HCT116 (cell line): ENCODE results near the gene ZNF214. TPM values are rescaled to one million over a fixed set of nuclear protein-coding genes. Genes with fewer than 3 reads are reported as not detected.

ENCODE experiments used
- ATAC-seq: fragments of 200-7000 bp; cut with Tn5 transposase; 2 replicates; pipeline ENCODE4 v1.9.1; 2020; ENCODE audit warnings: mild to moderate bottlenecking, moderate library complexity
- BruUV-seq: library from RNA; stranded (reverse); fragments of 400-500 nt; replicated peaks from 2 replicates; lab custom pipeline; 2021; lab: Mats Ljungman, UMichigan
- CTCF ChIA-PET: fragments of 300-600 bp; sonication (Branson Sonifier 250); formaldehyde crosslinking; loops from one replicate; lab custom pipeline; 2021; ENCODE audit warnings: antibody characterized with exemption; lab: Charles Lee
- POLR2A ChIA-PET: fragments of 300-600, 350-600 bp; sonication (Branson Sonifier 250); formaldehyde crosslinking; loops from one replicate; lab custom pipeline; 2021; ENCODE audit warnings: antibody characterized with exemption; lab: Charles Lee
- RAD21 ChIA-PET, 2 experiments: fragments of 300-600 bp; sonication (Branson Sonifier 250); formaldehyde crosslinking; loops; one replicate each; lab custom pipeline; 2023; ENCODE audit warnings: low total read pairs in 2 of 2; ENCODE audit not compliant: uncharacterized antibody in 2 of 2, unreplicated experiment in 2 of 2, low non-redundant PET in 1 of 2; lab: Charles Lee
- DNase-seq: peaks from one replicate; pipeline ENCODE4 v3.0.0-alpha.2; 2010; ENCODE audit warnings: low read depth, low spot score
- H2AFZ ChIP-seq: fragments of 200-600 bp; shearing (Covaris generic), sonication (generic); 2 replicates; pipeline ENCODE4 v1.6.1; 2017; ENCODE audit warnings: low read depth, mixed run types, mixed read lengths, antibody characterized with exemption, low read length; ENCODE audit not compliant: poor library complexity, severe bottlenecking
- H3K27ac ChIP-seq: 2 replicates; pipeline ENCODE4 v1.5.1; 2012; ENCODE audit warnings: low read depth, low read length
- H3K27me3 ChIP-seq: fragments of 200-600 bp; sonication (generic); 2 replicates; pipeline ENCODE4 v1.6.1; 2016; ENCODE audit warnings: mixed run types, low read length, mixed read lengths; ENCODE audit not compliant: insufficient read depth
- H3K36me3 ChIP-seq, 2 experiments: fragments of 200-500 bp in 1 of 2; fragments of 200-600 bp in 1 of 2; sonication (Bioruptor generic) in 1 of 2; sonication (generic) in 1 of 2; 2 replicates each; pipeline versions ENCODE4 v1.5.1 to v1.6.1; 2014 to 2016; ENCODE audit warnings: low read length in 2 of 2, inconsistent platforms in 1 of 2, mixed read lengths in 1 of 2, mixed run types in 1 of 2; ENCODE audit not compliant: insufficient read depth in 2 of 2, control insufficient read depth in 1 of 2
- H3K4me1 ChIP-seq, 2 experiments: fragments of 200-600 bp in 1 of 2; sonication (generic) in 1 of 2; 2 replicates each; pipeline versions ENCODE4 v1.5.1 to v1.6.1; 2012 to 2017; ENCODE audit warnings: low read length in 2 of 2, inconsistent platforms in 1 of 2, mild to moderate bottlenecking in 1 of 2, mixed read lengths in 1 of 2, mixed run types in 1 of 2, moderate library complexity in 1 of 2; ENCODE audit not compliant: insufficient read depth in 2 of 2, control insufficient read depth in 1 of 2
- H3K4me2 ChIP-seq: fragments of 200-600 bp; sonication (generic); 2 replicates; pipeline ENCODE4 v1.6.1; 2017; ENCODE audit warnings: mixed run types, low read length, mixed read lengths
- H3K4me3 ChIP-seq, 2 experiments: fragments of 200-600 bp in 1 of 2; sonication (generic) in 1 of 2; replicated peaks in 1 of 2; 2 replicates each; pipeline ENCODE4 v1.5.1; 2011 to 2016; ENCODE audit warnings: low read length in 2 of 2, control low read depth in 1 of 2, low read depth in 1 of 2, mild to moderate bottlenecking in 1 of 2, mixed read lengths in 1 of 2, mixed run types in 1 of 2
- H3K79me2 ChIP-seq: fragments of 200-600 bp; sonication (generic); 2 replicates; pipeline ENCODE4 v1.6.1; 2017; ENCODE audit warnings: mild to moderate bottlenecking, mixed run types, low read length, moderate library complexity, mixed read lengths; ENCODE audit not compliant: insufficient read depth
- H3K9ac ChIP-seq: fragments of 200-600 bp; sonication (generic); 2 replicates; pipeline ENCODE4 v1.6.1; 2016; ENCODE audit warnings: low read length, mixed read lengths
- H3K9me2 ChIP-seq: fragments of 200-600 bp; sonication (generic), shearing (Covaris generic); 2 replicates; pipeline ENCODE4 v1.6.1; 2017; ENCODE audit warnings: mixed run types, mild to moderate bottlenecking, moderate library complexity; ENCODE audit not compliant: insufficient read depth
- H3K9me3 ChIP-seq, 2 experiments: fragments of 200-500 bp in 1 of 2; fragments of 200-600 bp in 1 of 2; sonication (Bioruptor generic) in 1 of 2; sonication (generic) in 1 of 2; 2 replicates each; pipeline ENCODE4 v1.6.1; 2014 to 2017; ENCODE audit warnings: low read length in 2 of 2, mixed read lengths in 2 of 2, inconsistent platforms in 1 of 2, low read depth in 1 of 2, mild to moderate bottlenecking in 1 of 2, mixed run types in 1 of 2, moderate library complexity in 1 of 2; ENCODE audit not compliant: control insufficient read depth in 1 of 2, insufficient read depth in 1 of 2
- H4K20me1 ChIP-seq: fragments of 200-600 bp; sonication (generic), shearing (Covaris generic); 2 replicates; pipeline ENCODE4 v1.6.1; 2017; ENCODE audit warnings: mixed run types, mild to moderate bottlenecking, moderate library complexity; ENCODE audit not compliant: insufficient read depth
- CTCF ChIP-seq, 3 experiments: fragments of 200-600 bp in 1 of 3; sonication (generic) in 1 of 3; IDR thresholded peaks in 2 of 3; conservative IDR thresholded peaks in 1 of 3; 2 replicates each; pipeline ENCODE4 v1.5.1; 2012 to 2017; ENCODE audit warnings: low read depth in 2 of 3, low read length in 2 of 3, antibody characterized with exemption in 1 of 3, borderline replicate concordance in 1 of 3, control low read depth in 1 of 3, mild to moderate bottlenecking in 1 of 3, mixed read lengths in 1 of 3, mixed run types in 1 of 3, moderate library complexity in 1 of 3; ENCODE audit not compliant: insufficient read depth in 1 of 3
- EGR1 ChIP-seq: IDR thresholded peaks from 2 replicates; pipeline ENCODE4 v1.6.1; 2012; ENCODE audit warnings: low read depth
- ELF1 ChIP-seq: IDR thresholded peaks from 2 replicates; pipeline ENCODE4 v1.6.1; 2012; ENCODE audit warnings: low read depth, borderline replicate concordance
- EZH2phosphoT487 ChIP-seq: fragments of 200-600 bp; IDR thresholded peaks from 2 replicates; pipeline ENCODE4 v1.6.1; 2018; ENCODE audit warnings: antibody characterized with exemption, borderline replicate concordance
- FOSL1 ChIP-seq: IDR thresholded peaks from 2 replicates; pipeline ENCODE4 v1.6.1; 2012; ENCODE audit warnings: low read depth
- JUND ChIP-seq: IDR thresholded peaks from 2 replicates; pipeline ENCODE4 v1.6.1; 2012
- POLR2AphosphoS5 ChIP-seq: IDR thresholded peaks from 2 replicates; pipeline ENCODE4 v1.6.1; 2011; ENCODE audit warnings: mild to moderate bottlenecking, low read depth, low read length, moderate library complexity
- RAD21 ChIP-seq: IDR thresholded peaks from 2 replicates; pipeline ENCODE4 v1.6.1; 2012; ENCODE audit warnings: low read depth, mild to moderate bottlenecking
- SIN3A ChIP-seq: IDR thresholded peaks from 2 replicates; pipeline ENCODE4 v1.6.1; 2012; ENCODE audit warnings: low read depth
- SRF ChIP-seq: IDR thresholded peaks from 2 replicates; pipeline ENCODE4 v1.6.1; 2012; ENCODE audit warnings: low read depth
- TCF7L2 ChIP-seq: IDR thresholded peaks from 2 replicates; pipeline ENCODE4 v1.7.0; 2011; ENCODE audit warnings: borderline replicate concordance, inconsistent platforms; ENCODE audit not compliant: insufficient read depth, insufficient read length; ENCODE audit errors: extremely low read depth
- YY1 ChIP-seq: IDR thresholded peaks from 2 replicates; pipeline ENCODE4 v1.6.1; 2011; ENCODE audit warnings: low read length, low read depth, moderate library complexity, mild to moderate bottlenecking; ENCODE audit not compliant: insufficient replicate concordance; ENCODE audit errors: extremely low read depth
- ZBTB33 ChIP-seq: IDR thresholded peaks from 2 replicates; pipeline ENCODE4 v1.6.1; 2011; ENCODE audit warnings: mild to moderate bottlenecking, low read length, moderate library complexity; ENCODE audit not compliant: insufficient replicate concordance; ENCODE audit errors: extremely low read depth
- ZNF274 ChIP-seq: fragments of 200-500 bp; sonication (Bioruptor generic); IDR thresholded peaks from 2 replicates; pipeline ENCODE4 v1.6.1; 2014; ENCODE audit warnings: mild to moderate bottlenecking, low read depth, low read length, inconsistent platforms
- intact Hi-C: fragments of 100-400 bp; cut with micrococcal nuclease; formaldehyde crosslinking; loops from 2 replicates; pipeline ENCODE4 v1.10.0; 2022
- total RNA-seq: library from RNA; stranded (reverse); gene quantifications from one replicate; pipeline ENCODE4 v1.2.1, GENCODE V29; 2021; ENCODE audit not compliant: unreplicated experiment

The ZNF214 gene
- total RNA-seq, 1 experiment from 2014 or later, result 2.1 TPM

- ChIA-PET POLR2A (no interaction called here), CTCF (no interaction called here), RAD21 (no interaction called here)
- H2AFZ ChIP-seq, result no peak overlapping the region
- intact Hi-C loops, result no loop called here
- no peaks in the 10 kb centered on the region for H3K79me2 ChIP-seq
- DNase-seq, result no peak
- H3K27me3 ChIP-seq, result no peaks in the 10 kb centered on the region
- no peak overlapping the region for H3K4me3 ChIP-seq
- TF ChIP-seq RAD21 (no peak), SRF (no peak), ELF1 (no peak), EZH2phosphoT487 (no peak), POLR2AphosphoS5 (no peak), EGR1 (no peak)
- no peak overlapping the region for H3K27ac ChIP-seq
- H3K4me1 ChIP-seq, result no peaks in the 10 kb centered on the region
- no peaks in the 10 kb centered on the region for H3K36me3 ChIP-seq
- H3K9me3 ChIP-seq, result no peaks in the 10 kb centered on the region
- no peak overlapping the region for H3K9ac ChIP-seq
- no peaks in the 10 kb centered on the region for H4K20me1 ChIP-seq
- no peak for ATAC-seq
- no TSS peak for BruUV-seq
- no peak overlapping the region for H3K4me2 ChIP-seq
- H3K9me2 ChIP-seq, result no peaks in the 10 kb centered on the region
Observed at GRCh38 chr11:6968816-6969215, 51.3 kb downstream of the ZNF214 start.

DNA sequence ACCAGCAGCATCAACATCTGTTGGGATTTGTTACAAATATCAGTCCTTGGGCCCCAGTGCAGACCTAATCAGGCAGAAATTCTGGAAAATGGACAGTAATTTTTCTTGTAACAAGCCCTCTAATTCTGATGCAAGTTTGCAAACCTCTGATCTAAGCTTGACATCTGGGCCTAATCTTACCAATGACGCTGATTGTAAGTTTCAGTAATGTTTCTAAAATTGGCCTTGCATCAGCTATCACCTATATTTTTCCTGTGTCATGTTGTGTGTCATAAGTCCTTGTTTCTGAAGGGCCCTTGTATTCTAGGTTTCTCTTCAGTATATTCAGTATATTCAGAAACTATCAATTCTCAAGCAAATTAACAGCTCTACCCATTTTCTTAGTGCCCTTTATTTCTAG lies 57.5 kb downstream of the ZNF214 start:
- Histone ChIP-seq H3K27ac (no peak overlapping the region), H4K20me1 (no peaks in the 10 kb centered on the region), H3K27me3 (no peaks in the 10 kb centered on the region), H3K4me3 (no peak overlapping the region), H3K79me2 (no peaks in the 10 kb centered on the region), H3K4me1 (no peaks in the 10 kb centered on the region), H3K36me3 (no peaks in the 10 kb centered on the region), H2AFZ (no peak overlapping the region), H3K9me2 (no peaks in the 10 kb centered on the region), H3K9me3 (no peaks in the 10 kb centered on the region), H3K9ac (no peak overlapping the region), H3K4me2 (no peak overlapping the region)
- no peak for ATAC-seq
- no TSS peak for BruUV-seq
- intact Hi-C loops, result no loop called here
- ChIA-PET RAD21 (no interaction called here), POLR2A (no interaction called here), CTCF (no interaction called here)
- no peak for DNase-seq
- TF ChIP-seq EGR1, result no peak
- TF ChIP-seq YY1, result no peak
- no peak for TF ChIP-seq ZBTB33
- TF ChIP-seq SIN3A, result no peak
- TF ChIP-seq CTCF (IDR thresholded peaks at IDR 0.05 in 2 of 3, conservative IDR thresholded peaks at IDR 0.05 in 1 of 3; ENCODE audit: borderline replicate concordance in 1 of 3, insufficient read depth in 1 of 3, low read depth in 2 of 3, low read length in 2 of 3), result no peak
- no peak for TF ChIP-seq FOSL1
- no peak for TF ChIP-seq ZNF274
- TF ChIP-seq JUND, result no peak
- no peak for TF ChIP-seq TCF7L2
